HUES6 (cell line): ENCODE results near the gene WIPF2.
"Not testable (repeated sequence)": the region's sequence is repeated elsewhere in the genome, so short reads cannot be mapped to it uniquely, and the experiment has no call there.

Source experiments
- H3K27ac ChIP-seq: 2 replicates; pipeline ENCODE4 v1.7.0; 2013; ENCODE audit warnings: low read depth, mild to moderate bottlenecking, low read length, inconsistent platforms
- H3K27me3 ChIP-seq: 2 replicates; pipeline ENCODE4 v1.6.1; 2013; ENCODE audit warnings: low read length; ENCODE audit not compliant: control insufficient read depth, insufficient read depth
- H3K36me3 ChIP-seq: 2 replicates; pipeline ENCODE4 v1.6.1; 2013; ENCODE audit warnings: low read length; ENCODE audit not compliant: control insufficient read depth, insufficient read depth
- H3K4me1 ChIP-seq: 2 replicates; pipeline ENCODE4 v1.6.1; 2013; ENCODE audit warnings: low read length; ENCODE audit not compliant: control insufficient read depth, insufficient read depth
- H3K4me3 ChIP-seq: 2 replicates; pipeline ENCODE4 v1.5.1; 2013; ENCODE audit warnings: low read depth, low read length
- H3K9ac ChIP-seq: one replicate; pipeline ENCODE4 v1.6.1; 2013; ENCODE audit warnings: mild to moderate bottlenecking, low read length
- H3K9me3 ChIP-seq: 2 replicates; pipeline ENCODE4 v1.6.1; 2013; ENCODE audit warnings: low read depth, low read length; ENCODE audit not compliant: control insufficient read depth, insufficient read depth

WIPF2 gene

DNA sequence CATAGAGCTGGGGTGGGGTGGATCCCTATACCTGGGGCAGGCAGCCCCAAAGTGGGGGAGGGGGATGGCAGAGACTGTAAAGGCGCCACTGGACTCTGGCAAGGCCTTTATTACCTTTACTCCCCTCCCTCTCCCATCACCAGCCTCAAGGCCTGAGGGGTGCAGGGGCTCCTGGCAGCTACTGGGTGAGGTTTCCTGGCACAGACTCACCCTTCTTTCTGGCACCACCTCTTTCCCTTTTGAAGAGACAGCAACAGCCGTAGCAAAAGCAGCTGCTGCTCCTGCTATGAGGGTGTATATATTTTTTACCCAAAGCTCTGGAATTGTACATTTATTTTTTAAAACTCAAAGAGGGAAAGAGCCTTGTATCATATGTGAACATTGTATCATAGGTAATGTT is 24.3 kb upstream of the WIPF2 start:
- Histone ChIP-seq H3K9ac (no peak overlapping the region), H3K9me3 (no peaks in the 10 kb centered on the region), H3K36me3 (peaks cover 4% of the 10 kb centered on the region; the same call in 1 of the 2 replicates), H3K4me3 (no peak overlapping the region), H3K4me1 (peaks cover 18% of the 10 kb centered on the region), H3K27me3 (no peaks in the 10 kb centered on the region), H3K27ac (no peak overlapping the region)

DNA sequence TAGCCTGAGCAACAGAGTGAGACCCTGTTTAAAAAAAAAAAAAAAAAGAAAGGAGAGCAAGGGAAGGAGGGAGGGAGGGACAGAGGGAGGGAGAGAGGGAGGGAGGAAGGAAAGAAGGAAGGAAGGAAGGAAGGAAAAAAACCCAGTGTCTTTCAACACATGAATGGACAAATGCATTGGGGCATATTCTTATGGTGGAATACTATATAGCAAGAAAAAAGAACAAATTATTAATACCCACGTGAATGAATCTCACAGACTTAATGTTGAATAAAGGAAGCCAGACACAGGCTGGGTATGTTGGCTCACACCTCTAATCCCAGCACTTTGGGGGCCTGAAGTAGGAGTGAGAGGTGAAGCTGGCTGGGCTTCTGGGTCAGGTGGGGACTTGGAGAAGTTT is 21.6 kb upstream of the WIPF2 start:
- peaks cover 8% of the 10 kb centered on the region; the same call in 1 of the 2 replicates for H3K4me1 ChIP-seq
- H3K27ac ChIP-seq, result no peak overlapping the region
- peaks cover 4% of the 10 kb centered on the region; the same call in 1 of the 2 replicates for H3K36me3 ChIP-seq
- H3K4me3 ChIP-seq, result no peak overlapping the region
- H3K27me3 ChIP-seq, result no peaks in the 10 kb centered on the region
- no peak overlapping the region for H3K9ac ChIP-seq
- no peaks in the 10 kb centered on the region for H3K9me3 ChIP-seq

DNA sequence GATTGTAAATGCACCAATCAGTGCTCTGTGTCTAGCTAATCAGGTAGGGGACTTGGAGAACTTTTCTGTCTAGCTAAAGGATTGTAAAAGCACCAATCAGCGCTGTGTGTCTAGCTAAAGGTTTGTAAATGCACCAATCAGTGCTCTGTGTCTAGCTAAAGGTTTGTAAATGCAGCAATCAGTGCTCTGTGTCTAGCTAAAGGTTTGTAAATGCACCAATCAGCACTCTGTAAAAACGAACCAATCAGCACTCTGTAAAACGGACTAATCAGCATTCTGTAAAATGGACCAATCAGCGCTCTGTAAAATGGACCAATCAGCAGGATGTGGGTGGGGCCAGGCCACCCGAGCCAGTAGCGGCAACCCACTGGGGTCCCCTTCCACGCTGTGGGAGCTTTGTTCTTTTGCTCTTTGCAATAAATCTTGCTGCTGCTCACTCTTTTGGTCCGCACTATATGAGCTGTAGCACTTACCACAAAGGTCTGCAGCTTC is 21.1 kb upstream of the WIPF2 start:
- H3K36me3 ChIP-seq, H3K27me3 ChIP-seq, H3K9ac ChIP-seq, H3K27ac ChIP-seq, H3K4me3 ChIP-seq, H3K9me3 ChIP-seq, H3K4me1 ChIP-seq: not testable (repeated sequence)

DNA sequence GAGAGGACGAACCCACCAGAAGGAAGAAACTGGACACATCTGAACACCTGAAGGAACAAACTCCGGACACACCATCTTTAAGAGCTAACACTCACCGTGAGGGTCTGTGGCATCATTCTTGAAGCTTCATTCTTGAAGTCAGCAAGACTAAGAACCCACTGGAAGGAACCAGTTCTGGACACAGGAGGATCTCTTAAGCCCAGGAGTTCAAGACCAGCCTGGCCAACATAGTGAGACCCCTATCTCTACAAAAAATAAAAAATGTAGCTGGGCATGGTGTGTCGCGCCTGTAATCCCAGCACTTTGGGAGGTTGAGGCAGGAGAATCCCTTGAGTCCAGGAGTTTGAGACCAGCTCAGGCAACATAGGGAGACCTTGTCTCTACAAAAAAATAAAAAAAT is 20.5 kb upstream of the WIPF2 start:
- Histone ChIP-seq H3K9ac (no peak overlapping the region), H3K27ac (no peak overlapping the region), H3K4me3 (no peak overlapping the region), H3K4me1 (peaks cover 8% of the 10 kb centered on the region; the same call in 1 of the 2 replicates), H3K36me3 (peaks cover 4% of the 10 kb centered on the region; the same call in 1 of the 2 replicates), H3K27me3 (no peaks in the 10 kb centered on the region), H3K9me3 (no peaks in the 10 kb centered on the region)

DNA sequence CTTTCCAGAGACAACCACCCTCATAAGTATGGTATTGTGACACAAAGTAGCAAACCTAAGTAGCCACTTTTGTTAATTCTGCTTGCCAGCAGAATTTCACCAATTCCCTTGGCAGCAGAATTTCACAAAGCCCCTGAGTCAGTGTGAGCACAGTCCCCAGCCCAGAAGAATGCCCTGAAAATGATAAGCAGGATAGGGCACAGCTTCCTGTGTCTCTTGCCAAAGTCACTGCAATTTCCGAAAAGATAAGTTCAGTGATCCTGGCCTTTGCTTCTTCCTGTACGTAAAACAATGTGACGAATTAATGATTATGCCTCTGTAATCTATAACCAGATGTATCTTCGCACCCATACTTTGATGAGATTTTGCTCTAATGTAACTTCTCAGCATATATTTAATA is 16.0 kb upstream of the WIPF2 start:
- Histone ChIP-seq H3K36me3 (no peaks in the 10 kb centered on the region), H3K27me3 (no peaks in the 10 kb centered on the region), H3K9ac (no peak overlapping the region), H3K9me3 (no peaks in the 10 kb centered on the region), H3K27ac (no peak overlapping the region), H3K4me1 (no peaks in the 10 kb centered on the region), H3K4me3 (no peak overlapping the region)

DNA sequence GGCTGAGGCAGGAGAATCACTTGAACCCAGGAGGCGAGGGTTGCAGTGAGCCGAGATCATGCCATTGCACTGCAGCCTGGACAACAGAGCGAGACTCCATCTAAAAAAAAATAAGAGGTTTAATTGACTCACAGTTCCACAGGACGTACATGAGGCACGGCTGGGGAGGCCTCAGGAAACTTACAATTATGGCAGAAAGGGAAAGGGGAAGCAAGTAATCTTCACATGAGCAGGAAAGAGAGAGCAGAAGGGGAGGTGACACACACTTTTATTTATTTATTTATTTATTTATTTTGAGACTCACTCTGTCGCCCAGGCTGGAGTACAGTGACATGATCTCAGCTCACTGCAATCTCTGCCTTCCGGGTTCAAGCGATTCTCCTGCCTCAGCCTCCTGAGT is 12.9 kb upstream of the WIPF2 start:
- not testable (repeated sequence) for H3K9ac ChIP-seq, H3K4me1 ChIP-seq, H3K36me3 ChIP-seq, H3K4me3 ChIP-seq, H3K27ac ChIP-seq, H3K27me3 ChIP-seq, H3K9me3 ChIP-seq

DNA sequence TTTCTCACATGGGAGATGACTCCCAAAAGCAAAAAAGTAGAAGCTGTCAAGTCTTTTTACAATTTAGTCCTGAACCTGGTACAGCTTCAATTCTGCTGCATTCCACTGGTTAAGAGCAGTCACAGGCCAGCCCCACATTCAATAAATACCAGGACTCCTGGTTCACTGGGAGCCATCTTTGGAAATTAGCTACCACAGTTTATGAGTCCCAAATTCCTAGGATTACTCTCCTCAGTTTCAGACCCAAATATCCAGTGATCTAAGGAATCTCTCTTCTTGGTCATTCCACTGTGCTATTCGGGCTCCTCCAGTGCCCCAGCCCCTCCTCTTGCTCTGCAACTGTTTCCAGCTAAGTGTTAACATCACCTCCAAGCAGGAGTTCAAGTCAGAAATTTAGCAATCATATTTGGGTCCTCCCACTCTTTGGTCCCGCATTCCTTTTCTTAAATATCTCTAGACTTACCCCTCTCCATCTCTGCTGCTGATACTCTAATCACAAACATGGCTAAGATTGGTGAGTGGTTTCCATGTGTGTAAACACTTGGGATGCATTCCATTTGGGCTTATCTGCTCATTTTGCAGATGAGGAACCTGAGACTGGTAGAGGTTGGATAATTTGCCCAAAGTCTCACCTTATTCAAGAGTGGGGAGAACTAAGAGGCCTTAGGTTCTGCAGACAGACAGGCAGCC is 9.6 kb upstream of the WIPF2 start:
- H3K9ac ChIP-seq, result no peak overlapping the region
- H3K36me3 ChIP-seq, result no peaks in the 10 kb centered on the region
- no peaks in the 10 kb centered on the region for H3K4me1 ChIP-seq
- no peak overlapping the region for H3K4me3 ChIP-seq
- no peaks in the 10 kb centered on the region for H3K9me3 ChIP-seq
- H3K27ac ChIP-seq, result no peak overlapping the region
- H3K27me3 ChIP-seq, result no peaks in the 10 kb centered on the region

DNA sequence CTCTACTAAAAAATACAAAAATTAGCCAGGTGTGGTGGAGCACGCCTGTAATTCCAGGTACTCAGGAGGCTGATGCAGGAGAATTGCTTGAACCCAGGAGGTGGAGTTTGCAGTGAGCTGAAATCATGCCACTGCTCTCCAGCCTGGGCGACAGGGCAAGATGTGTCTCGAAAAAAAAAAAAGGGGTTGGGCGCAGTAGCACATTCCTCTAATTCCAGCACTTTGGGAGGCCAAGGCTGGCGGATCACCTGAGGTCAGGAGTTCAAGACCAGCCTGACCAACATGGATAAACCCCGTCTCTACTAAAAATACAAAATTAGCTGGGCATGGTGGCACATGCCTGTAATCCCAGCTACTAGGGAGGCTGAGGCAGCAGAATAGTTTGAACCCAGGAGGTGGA is 5.2 kb upstream of the WIPF2 start:
- H3K9me3 ChIP-seq, H3K4me3 ChIP-seq, H3K27ac ChIP-seq, H3K36me3 ChIP-seq, H3K27me3 ChIP-seq, H3K9ac ChIP-seq, H3K4me1 ChIP-seq: not testable (repeated sequence)

DNA sequence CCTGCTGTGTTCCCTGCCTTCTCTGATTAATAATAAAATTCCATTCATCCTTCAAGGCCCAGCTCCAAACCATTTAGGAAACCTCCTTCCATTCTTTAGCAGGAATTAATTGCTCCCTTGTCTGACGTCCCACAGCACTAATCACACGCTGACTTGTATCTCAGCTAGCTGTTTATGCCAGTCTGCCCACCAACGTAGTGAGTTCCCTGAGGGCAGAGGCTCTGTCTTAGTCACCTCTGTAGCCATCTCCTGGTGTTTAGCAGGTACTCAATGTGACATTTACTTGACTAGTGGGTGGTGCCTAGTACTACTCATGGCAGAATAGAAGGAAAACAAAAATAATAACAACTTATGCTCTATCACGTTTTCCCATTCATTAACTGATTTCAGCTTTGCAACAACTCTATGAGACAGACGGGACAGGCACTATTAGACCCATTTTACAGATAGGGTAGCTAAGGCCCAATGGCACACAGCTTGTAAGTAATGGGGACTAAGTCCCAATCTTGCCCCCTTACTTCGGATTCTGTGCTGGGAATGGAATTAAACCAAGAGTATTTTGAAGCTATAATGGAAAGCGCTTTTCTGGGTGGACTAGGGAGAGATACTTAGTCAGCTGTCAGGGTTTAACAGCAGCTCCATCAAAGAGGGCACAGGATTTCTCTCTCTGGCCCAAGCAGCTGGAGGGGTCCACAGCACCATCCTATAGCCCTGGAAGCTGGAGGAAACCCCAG is 931 bp upstream of the WIPF2 start:
- Histone ChIP-seq H3K9ac (no peak overlapping the region), H3K9me3 (no peaks in the 10 kb centered on the region), H3K4me1 (no peaks in the 10 kb centered on the region), H3K36me3 (no peaks in the 10 kb centered on the region), H3K4me3 (peak overlapping the region; percentile 74), H3K27me3 (no peaks in the 10 kb centered on the region), H3K27ac (peak overlapping the region; percentile 59; the same call in 1 of the 2 replicates)

DNA sequence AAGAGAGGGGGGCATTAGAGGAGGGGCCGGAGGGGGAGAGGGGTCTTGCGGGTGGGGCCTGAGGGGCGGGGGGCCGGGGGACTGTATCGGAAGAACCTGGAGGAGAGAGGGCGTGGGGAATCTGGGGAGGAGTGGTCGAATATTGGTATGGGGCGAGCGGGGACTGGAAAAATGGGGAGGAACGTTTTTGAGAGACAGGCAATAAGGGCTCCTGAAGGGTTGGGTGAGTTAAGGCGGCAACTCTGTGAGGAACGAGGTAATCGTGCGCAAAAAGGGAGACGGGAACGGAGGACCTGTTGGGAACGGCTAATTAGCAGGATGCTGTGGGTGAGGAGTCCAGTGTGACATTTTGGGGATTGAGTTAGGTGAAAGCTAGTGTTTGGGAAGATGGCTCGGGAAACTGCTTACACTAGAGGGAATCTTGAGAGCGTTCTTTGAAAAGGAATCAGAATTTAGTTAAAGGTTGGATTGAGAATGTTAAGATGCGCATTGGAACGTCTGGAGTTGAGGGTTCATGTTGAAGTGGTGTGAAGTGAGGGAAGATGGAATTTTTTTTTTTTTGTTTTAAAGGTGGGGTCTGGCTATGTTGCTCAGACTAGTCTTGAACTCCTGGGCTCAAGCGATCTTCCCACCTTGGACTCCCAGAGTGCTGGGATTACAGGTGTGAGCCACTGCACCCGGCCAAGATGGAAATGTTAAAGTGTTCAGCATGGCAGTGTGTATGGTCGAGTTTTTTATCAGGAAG is 662 bp downstream of the WIPF2 start:
- no peak overlapping the region for H3K27ac ChIP-seq
- peak overlapping the region; percentile 73 for H3K9ac ChIP-seq
- no peaks in the 10 kb centered on the region for H3K9me3 ChIP-seq

More for the DNA sequence above, 662 bp downstream of the WIPF2 start:
- H3K4me3 ChIP-seq, result peak overlapping the region; percentile 74
- H3K36me3 ChIP-seq, result no peaks in the 10 kb centered on the region
- H3K27me3 ChIP-seq, result no peaks in the 10 kb centered on the region
- H3K4me1 ChIP-seq, result no peaks in the 10 kb centered on the region; the same call in 1 of the 2 replicates
